Osteoblast (primary cell): ENCODE measurements around the gene IFT27. TPM values are rescaled to one million over a fixed set of nuclear protein-coding genes. Genes with fewer than 3 reads are reported as not detected.

ENCODE experiments used
- DNase-seq: peaks from one replicate; pipeline ENCODE4 v3.0.0; 2011; ENCODE audit warnings: low spot score, mixed read lengths; ENCODE audit not compliant: insufficient read length; ENCODE audit errors: missing footprints
- H2AFZ ChIP-seq: 2 replicates; pipeline ENCODE4 v1.6.0; 2011; ENCODE audit warnings: mild to moderate bottlenecking, low read length
- H3K27ac ChIP-seq: 2 replicates; pipeline ENCODE4 v1.5.1; 2011; ENCODE audit warnings: mild to moderate bottlenecking, low read depth, low read length, moderate library complexity
- H3K27me3 ChIP-seq: 2 replicates; pipeline ENCODE4 v1.6.0; 2012; ENCODE audit warnings: mild to moderate bottlenecking, control low read depth, inconsistent platforms, low read length, moderate library complexity; ENCODE audit not compliant: insufficient read depth
- H3K36me3 ChIP-seq: 2 replicates; pipeline ENCODE4 v1.5.1; 2011; ENCODE audit warnings: mild to moderate bottlenecking, low read length, control low read depth, moderate library complexity; ENCODE audit not compliant: insufficient read depth
- H3K4me1 ChIP-seq: 2 replicates; pipeline ENCODE4 v1.5.1; 2011; ENCODE audit warnings: mild to moderate bottlenecking, low read length, control low read depth, moderate library complexity; ENCODE audit not compliant: insufficient read depth
- H3K4me2 ChIP-seq: 2 replicates; pipeline ENCODE4 v1.6.0; 2011; ENCODE audit warnings: mild to moderate bottlenecking, low read length; ENCODE audit not compliant: insufficient read depth
- H3K4me3 ChIP-seq: fragments of 200-600 bp; sonication (generic); 3 replicates; pipeline ENCODE4 v1.5.1; 2012; ENCODE audit warnings: mild to moderate bottlenecking, low read length, inconsistent platforms; ENCODE audit not compliant: insufficient read depth
- H3K79me2 ChIP-seq: 2 replicates; pipeline ENCODE4 v1.6.0; 2012; ENCODE audit warnings: mild to moderate bottlenecking, low read length, control low read depth, inconsistent platforms; ENCODE audit not compliant: insufficient read depth
- H3K9me3 ChIP-seq: 2 replicates; pipeline ENCODE4 v1.5.1; 2011; ENCODE audit warnings: low read depth, low read length, control low read depth
- H4K20me1 ChIP-seq: 2 replicates; pipeline ENCODE4 v1.6.0; 2012; ENCODE audit warnings: mild to moderate bottlenecking, low read length, control low read depth; ENCODE audit not compliant: insufficient read depth
- total RNA-seq: library from RNA; depleted of rRNA; stranded (reverse); fragments of >200 nt; gene quantifications from 2 replicates; pipeline ENCODE4 v1.2.3, GENCODE V29; 2012
- TF ChIP-seq, protein P1 (sequence below): IDR thresholded peaks from 2 replicates; pipeline ENCODE4 v1.5.1; 2011; ENCODE audit warnings: mild to moderate bottlenecking, low read depth, low read length, moderate library complexity; ENCODE audit errors: extremely low read depth

IFT27 gene
- total RNA-seq, 1 donor, result 22.1 TPM

DNA sequence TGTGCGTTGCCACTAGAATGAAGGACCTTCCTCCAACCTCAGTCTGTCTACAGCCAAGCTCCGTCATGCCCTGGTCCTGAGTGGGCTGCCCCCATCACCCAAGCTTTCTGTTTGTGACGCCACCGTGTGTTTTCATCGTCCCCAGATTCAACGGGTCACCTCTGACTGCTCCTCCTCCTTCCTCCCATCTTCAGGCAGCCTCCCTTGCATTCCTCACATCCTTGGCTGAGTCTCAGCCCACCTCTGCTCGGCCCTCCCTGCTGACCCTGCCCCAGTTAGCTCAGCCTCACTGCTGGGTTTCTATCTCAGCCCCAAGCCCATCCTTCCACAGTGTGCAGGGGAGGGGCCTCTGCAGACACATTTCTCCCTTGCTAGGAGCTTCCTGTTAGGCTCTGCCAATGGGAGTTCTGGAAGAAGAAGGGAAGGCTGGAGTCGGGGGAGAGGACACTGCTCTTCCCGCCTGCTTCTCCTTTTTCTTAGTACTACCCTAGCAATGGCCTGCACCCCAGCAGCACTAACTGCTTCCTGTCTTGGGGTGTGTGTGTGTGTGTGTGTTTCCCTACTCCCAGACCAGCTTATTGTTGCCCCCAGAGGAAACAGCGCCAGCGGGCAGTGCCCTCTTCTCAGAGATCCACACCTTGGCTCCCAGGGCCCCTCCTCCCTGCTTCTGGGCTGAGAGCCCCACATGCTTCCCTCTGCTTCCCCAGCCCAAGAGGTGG, 5.2 kb downstream of the IFT27 start:
- H3K79me2 ChIP-seq, result peaks cover 7% of the 10 kb centered on the region

DNA sequence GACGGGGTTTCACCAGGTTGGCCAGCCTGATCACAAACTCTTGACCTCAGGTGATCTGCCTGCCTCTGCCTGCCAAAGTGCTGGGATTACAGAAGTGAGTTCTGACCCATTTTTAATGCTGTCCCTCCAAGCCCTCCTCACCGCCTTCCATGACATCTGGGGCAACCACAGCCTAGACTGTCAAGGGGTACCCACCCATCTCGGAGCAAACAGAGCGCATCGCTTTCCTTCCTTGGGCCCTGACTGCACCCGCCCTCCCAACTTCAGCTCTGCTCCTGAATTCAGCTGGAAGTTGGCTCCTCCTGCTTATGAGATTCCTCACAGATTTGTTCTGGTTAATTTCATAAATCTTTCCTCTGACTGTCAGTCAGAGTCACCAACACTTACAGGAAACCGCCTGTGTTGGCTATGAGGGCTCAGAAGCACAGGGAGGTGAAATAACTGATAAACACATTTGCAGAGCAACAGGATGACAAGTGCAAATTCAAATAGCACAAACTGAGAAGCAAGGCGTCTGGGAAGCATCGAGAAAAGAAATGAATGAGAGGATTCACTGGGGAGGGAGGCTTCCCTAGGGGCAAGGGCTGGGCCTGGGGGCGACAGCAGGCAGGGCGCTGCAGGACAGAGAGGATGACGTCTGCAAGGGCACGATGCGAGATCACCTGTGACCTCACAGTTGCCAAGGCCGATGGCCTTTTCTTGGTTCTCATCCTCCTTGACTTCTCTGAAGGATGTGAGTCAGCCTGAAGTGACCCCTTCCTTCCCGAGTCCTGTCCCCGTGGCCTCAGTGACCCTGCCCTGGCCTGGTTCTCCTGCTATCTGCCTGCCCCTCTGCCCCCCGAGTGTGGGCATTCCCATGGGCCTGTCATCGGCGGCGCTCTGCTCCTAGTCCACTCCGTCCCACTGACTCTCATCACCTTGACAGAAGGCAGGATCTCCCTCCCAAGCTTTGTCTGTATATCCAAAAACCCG, 6.1 kb downstream of the IFT27 start:
- H3K79me2 ChIP-seq, result no peaks in the 10 kb centered on the region
- H3K9me3 ChIP-seq, result no peaks in the 10 kb centered on the region
- TF ChIP-seq, protein P1, sequence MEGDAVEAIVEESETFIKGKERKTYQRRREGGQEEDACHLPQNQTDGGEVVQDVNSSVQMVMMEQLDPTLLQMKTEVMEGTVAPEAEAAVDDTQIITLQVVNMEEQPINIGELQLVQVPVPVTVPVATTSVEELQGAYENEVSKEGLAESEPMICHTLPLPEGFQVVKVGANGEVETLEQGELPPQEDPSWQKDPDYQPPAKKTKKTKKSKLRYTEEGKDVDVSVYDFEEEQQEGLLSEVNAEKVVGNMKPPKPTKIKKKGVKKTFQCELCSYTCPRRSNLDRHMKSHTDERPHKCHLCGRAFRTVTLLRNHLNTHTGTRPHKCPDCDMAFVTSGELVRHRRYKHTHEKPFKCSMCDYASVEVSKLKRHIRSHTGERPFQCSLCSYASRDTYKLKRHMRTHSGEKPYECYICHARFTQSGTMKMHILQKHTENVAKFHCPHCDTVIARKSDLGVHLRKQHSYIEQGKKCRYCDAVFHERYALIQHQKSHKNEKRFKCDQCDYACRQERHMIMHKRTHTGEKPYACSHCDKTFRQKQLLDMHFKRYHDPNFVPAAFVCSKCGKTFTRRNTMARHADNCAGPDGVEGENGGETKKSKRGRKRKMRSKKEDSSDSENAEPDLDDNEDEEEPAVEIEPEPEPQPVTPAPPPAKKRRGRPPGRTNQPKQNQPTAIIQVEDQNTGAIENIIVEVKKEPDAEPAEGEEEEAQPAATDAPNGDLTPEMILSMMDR, result no peak
- no peak overlapping the region for H2AFZ ChIP-seq
- no peak overlapping the region for H3K4me2 ChIP-seq
- no peak overlapping the region for H3K4me3 ChIP-seq
- peaks cover 4% of the 10 kb centered on the region for H3K4me1 ChIP-seq
- DNase-seq, result no peak
- peaks cover 10% of the 10 kb centered on the region for H3K36me3 ChIP-seq
- no peaks in the 10 kb centered on the region for H3K27me3 ChIP-seq
- H4K20me1 ChIP-seq, result peaks cover 4% of the 10 kb centered on the region
- no peak overlapping the region for H3K27ac ChIP-seq

More for the DNA sequence above, 5.2 kb downstream of the IFT27 start:
- Histone ChIP-seq H3K4me2 (no peak overlapping the region), H4K20me1 (peaks cover 4% of the 10 kb centered on the region), H3K4me1 (peaks cover 11% of the 10 kb centered on the region), H3K9me3 (no peaks in the 10 kb centered on the region), H3K4me3 (no peak overlapping the region), H3K36me3 (peaks cover 5% of the 10 kb centered on the region), H3K27ac (no peak overlapping the region), H3K27me3 (no peaks in the 10 kb centered on the region), H2AFZ (no peak overlapping the region)
- DNase-seq, result peak; percentile 60
- TF ChIP-seq, protein P1, result no peak

DNA sequence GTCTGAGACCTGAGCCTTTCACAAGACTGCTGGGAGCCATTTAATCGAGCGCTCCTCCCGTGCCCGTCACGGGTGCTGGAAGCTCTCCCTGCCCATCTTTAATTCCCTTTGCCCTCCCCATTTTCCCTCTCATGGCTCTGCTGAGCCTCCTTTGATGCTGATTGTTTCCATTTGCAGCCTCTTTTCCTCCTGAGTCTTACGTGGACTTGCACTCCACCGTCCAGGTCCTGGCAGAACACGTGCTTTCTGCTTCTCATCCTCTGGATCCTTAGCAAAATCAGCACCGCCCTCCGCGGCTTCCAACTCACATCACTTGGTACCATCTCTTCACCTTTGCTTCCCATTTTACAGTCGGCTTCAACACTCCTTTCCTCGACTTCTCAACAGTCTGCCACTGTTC, 7.3 kb downstream of the IFT27 start:
- DNase-seq, result no peak
- Histone ChIP-seq H3K27ac (no peak overlapping the region), H3K4me3 (no peak overlapping the region), H3K79me2 (no peaks in the 10 kb centered on the region), H2AFZ (no peak overlapping the region), H3K27me3 (no peaks in the 10 kb centered on the region), H3K36me3 (peaks cover 10% of the 10 kb centered on the region), H3K4me1 (peaks cover 3% of the 10 kb centered on the region), H3K4me2 (no peak overlapping the region), H3K9me3 (no peaks in the 10 kb centered on the region), H4K20me1 (peaks cover 3% of the 10 kb centered on the region)
- TF ChIP-seq, protein P1, result no peak

DNA sequence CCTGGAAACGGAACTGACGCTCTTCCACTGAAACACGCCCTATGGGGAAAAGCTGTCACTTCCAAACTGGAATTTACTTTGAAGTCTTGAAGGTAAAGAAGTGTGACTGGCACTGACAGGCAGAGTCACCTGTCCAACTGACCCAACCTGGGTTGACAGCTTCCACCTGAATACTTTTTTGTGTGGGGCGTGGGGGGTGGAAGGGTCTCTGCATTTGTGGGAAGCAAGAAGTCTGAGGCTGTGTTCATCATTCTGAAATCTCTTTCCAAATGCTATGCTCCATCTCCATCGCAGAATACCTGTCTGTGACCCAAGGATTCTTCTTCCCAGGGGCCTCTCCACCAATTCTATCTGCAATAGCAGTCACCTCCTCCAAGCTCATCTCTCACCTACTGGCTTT, 7.8 kb downstream of the IFT27 start:
- H3K4me1 ChIP-seq, result peaks cover 3% of the 10 kb centered on the region

More for the DNA sequence above, 7.8 kb downstream of the IFT27 start:
- no peak overlapping the region for H2AFZ ChIP-seq
- no peaks in the 10 kb centered on the region for H3K79me2 ChIP-seq
- TF ChIP-seq, protein P1, result no peak
- no peak overlapping the region for H3K4me3 ChIP-seq
- no peak overlapping the region for H3K4me2 ChIP-seq
- H3K27ac ChIP-seq, result no peak overlapping the region
- peaks cover 2% of the 10 kb centered on the region for H4K20me1 ChIP-seq
- peaks cover 10% of the 10 kb centered on the region for H3K36me3 ChIP-seq
- no peaks in the 10 kb centered on the region for H3K9me3 ChIP-seq
- DNase-seq, result no peak
- no peaks in the 10 kb centered on the region for H3K27me3 ChIP-seq
